Activated CD8-positive, alpha-beta memory T cell treated with anti-CD3 and anti-CD28 coated beads, Interleukin-2, amount 10 ng/mL, durations not matched to agents 7 days and 5 days (primary cell): Measurements from ENCODE around the gene SRRD. TPM values are rescaled to one million over a fixed set of nuclear protein-coding genes. Genes with fewer than 3 reads are reported as not detected.
A peak's percentile ranks its signal among the peaks of the same experiment; 100 is the strongest.
"Not testable (repeated sequence)": the region's sequence is repeated elsewhere in the genome, so short reads cannot be mapped to it uniquely, and the experiment has no call there.

Experiments
- ATAC-seq: fragments of 150-1000 bp; cut with Tn5 transposase; one replicate; pipeline ENCODE4 v1.10.0; 2021; ENCODE audit warnings: moderate library complexity
- CTCF ChIA-PET: fragments of 350-600 bp; sonication (Branson Sonifier 250); formaldehyde crosslinking; loops from one replicate; lab custom pipeline; 2021; ENCODE audit warnings: antibody characterized with exemption; lab: Charles Lee
- DNase-seq: peaks from one replicate; pipeline ENCODE4 v3.0.0-alpha.2; 2020
- H3K27ac Mint-ChIP-seq: one replicate; pipeline ENCODE4 v1.8.0; 2021; ENCODE audit warnings: mild to moderate bottlenecking, mixed read lengths
- H3K27me3 Mint-ChIP-seq: one replicate; pipeline ENCODE4 v1.8.0; 2021; ENCODE audit warnings: mixed read lengths
- H3K36me3 Mint-ChIP-seq: one replicate; pipeline ENCODE4 v1.8.0; 2021; ENCODE audit warnings: mild to moderate bottlenecking, mixed read lengths
- H3K4me1 Mint-ChIP-seq: one replicate; pipeline ENCODE4 v1.8.0; 2021; ENCODE audit warnings: mixed read lengths
- H3K4me3 Mint-ChIP-seq: one replicate; pipeline ENCODE4 v1.8.0; 2021; ENCODE audit warnings: mild to moderate bottlenecking, moderate library complexity, mixed read lengths
- H3K9me3 Mint-ChIP-seq: one replicate; pipeline ENCODE4 v1.8.0; 2022; ENCODE audit warnings: low read depth, mixed read lengths
- total RNA-seq, 2 experiments: library from RNA; stranded (reverse); gene quantifications; one replicate each; pipeline ENCODE4 v1.2.3, GENCODE V29; 2021

The SRRD gene, protein sequence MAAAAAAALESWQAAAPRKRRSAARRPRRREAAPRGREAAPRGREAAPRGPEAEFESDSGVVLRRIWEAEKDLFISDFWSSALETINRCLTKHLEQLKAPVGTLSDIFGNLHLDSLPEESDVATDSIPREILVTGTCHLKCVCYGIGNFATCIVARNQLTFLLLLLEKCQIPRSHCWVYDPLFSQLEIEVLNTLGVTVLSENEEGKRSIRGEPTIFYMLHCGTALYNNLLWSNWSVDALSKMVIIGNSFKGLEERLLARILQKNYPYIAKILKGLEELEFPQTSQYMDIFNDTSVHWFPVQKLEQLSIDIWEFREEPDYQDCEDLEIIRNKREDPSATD
- total RNA-seq, result 10 to 100 TPM; 17.5 to 22.6 TPM

DNA sequence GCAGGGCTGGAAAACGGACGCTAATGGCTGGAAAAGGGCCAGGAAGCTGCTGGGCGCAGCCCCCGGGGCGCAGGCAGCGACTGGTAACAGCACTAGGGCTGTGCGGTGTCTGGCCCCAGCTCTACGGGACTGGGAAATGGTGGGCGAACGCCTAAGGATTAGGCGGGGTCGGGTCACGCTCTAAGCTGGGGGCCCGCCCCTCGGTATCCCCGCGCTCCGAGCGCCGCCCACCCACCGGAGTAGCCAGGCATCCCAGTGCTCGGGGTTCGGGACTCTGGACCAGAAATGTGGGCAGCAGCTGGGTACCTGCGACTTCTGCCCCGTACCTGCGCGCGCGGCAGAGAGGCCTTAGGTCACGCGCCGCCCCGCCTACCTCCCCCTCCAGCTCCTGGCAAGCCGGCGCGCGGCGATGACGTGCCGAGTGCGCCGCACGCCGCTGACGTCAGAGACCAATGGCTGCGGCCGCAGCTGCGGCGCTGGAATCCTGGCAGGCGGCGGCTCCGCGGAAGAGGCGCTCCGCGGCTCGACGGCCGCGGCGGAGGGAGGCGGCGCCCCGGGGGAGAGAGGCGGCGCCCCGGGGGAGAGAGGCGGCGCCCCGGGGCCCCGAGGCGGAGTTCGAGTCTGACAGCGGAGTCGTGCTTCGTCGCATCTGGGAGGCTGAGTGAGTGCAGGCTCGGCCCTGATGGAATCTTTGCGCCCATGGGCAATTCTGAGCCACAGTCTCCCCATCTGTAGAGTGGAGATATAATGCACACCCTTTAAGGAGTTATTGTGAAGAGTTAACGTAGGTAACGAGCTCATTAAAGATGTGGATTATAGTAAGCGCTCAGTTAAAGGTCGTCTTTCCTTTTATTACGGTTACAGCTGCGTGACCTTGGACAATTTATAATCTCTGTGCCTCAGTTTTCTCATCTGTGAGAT, at the start of gene SRRD, which contains the start of gene HPS4:
SRRD (plus strand) TSS at position 439 of the 921 bp plus-strand sequence; CDS start at position 453, 14 bp downstream.
HPS4 (minus strand) TSS at position 345 of the 921 bp plus-strand sequence. CDS start 2,021 bp downstream, outside the sequence.
- peaks cover 67% of the 10 kb centered on the region for H3K4me1 Mint-ChIP-seq
- H3K9me3 Mint-ChIP-seq, result no peaks in the 10 kb centered on the region
- peak within 1 kb of the TSS; percentile 88 for H3K27ac Mint-ChIP-seq
- H3K27me3 Mint-ChIP-seq, result no peaks in the 10 kb centered on the region
- ATAC-seq, result peak; percentile 84
- DNase-seq, result peak; percentile 92
- peak within 1 kb of the TSS; percentile 93 for H3K4me3 Mint-ChIP-seq
- CTCF ChIA-PET, result interaction anchor here (0.8 to 5.4 kb wide), 10 partner anchors 10 to 195 kb away, joined by 3 to 48 read pairs (median 11); partner anchors contain the start of gene ASPHD2
- peaks cover 19% of the 10 kb centered on the region for H3K36me3 Mint-ChIP-seq

DNA sequence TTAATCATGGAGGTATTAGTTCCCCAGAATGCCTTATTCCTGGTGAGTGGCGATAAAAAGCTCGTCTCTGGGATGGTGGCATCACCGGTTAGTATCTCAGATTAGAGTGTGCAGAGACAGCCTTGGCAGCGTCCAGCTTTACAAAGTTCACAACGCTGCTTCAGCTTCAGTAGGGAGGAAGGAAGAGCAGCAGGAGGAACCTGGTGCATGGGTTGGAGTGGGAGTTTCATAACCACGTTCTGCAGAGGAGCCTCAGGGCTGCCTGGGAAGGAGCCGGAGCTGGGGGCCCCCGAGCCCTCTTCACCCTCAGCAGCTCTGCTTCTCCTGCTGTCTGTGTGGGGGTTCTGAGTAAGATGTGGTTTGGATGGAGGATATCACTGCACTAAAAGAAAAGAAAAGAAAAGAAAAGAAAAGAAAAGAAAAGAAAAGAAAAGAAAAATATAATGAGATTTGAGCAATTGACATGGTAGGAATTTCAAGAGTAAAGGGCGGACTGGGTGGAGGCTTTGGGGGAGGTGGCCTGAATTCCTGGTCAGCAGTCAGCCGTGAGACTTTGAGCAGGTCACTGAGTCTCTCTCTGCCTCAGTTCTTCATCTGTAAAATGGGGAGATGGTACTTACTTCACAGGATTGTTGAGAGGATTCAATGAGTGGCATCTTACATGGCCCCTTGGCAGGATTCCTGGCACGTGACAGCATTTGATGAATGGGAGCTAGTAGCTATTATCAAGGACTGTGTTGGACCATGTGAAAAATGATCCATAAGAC, 48.2 kb upstream of the SRRD start:
- DNase-seq, result no peak
- no peak for ATAC-seq
- no peaks in the 10 kb centered on the region for H3K27me3 Mint-ChIP-seq
- H3K36me3 Mint-ChIP-seq, result peaks cover 36% of the 10 kb centered on the region
- CTCF ChIA-PET, result interaction anchor here (0.9 to 1.8 kb wide), 5 partner anchors 10 to 663 kb away, joined by 3 to 6 read pairs (median 4); no protein-coding TSS in a partner anchor
- no peak overlapping the region for H3K4me3 Mint-ChIP-seq
- no peaks in the 10 kb centered on the region for H3K9me3 Mint-ChIP-seq
- peak overlapping the region; percentile 41 for H3K27ac Mint-ChIP-seq
- peaks cover 71% of the 10 kb centered on the region for H3K4me1 Mint-ChIP-seq

DNA sequence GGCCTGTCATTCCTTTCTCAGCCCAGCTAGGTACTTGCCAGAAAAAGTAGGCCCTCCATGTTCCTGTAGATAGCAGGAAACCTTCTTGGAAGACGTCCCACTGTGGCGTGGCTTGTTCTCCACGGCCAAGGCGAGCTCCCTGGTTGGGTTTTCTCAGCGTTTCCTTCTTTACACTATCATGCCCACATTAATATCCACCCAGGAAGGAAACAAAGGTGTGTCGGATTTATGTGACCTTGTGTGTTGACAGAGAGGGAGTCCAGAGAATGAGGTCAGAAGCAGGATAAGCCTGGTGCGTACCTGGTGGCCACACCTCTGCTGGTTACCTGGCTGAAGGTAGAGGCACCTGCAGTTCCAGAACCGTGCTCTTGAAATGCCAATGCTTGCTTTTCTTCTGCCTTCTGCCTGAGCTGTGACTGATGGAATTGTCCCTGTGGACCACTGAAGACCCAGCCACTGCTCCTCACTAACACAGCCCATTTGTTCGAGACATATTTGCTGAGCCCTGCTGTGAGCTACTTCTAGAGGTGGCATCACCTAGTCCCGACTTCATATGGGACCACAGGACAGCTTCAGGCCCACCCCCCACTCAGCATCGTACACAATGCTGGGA, 46.7 kb upstream of the SRRD start:
- Mint-ChIP-seq H3K27ac (peak overlapping the region; percentile 33), H3K36me3 (peaks cover 34% of the 10 kb centered on the region), H3K9me3 (no peaks in the 10 kb centered on the region), H3K4me3 (no peak overlapping the region), H3K27me3 (no peaks in the 10 kb centered on the region), H3K4me1 (peaks cover 56% of the 10 kb centered on the region)
- CTCF ChIA-PET, result interaction anchor here (1.8 to 3.8 kb wide), 2 partner anchors 23 to 70 kb away, joined by 4 to 13 read pairs; no protein-coding TSS in a partner anchor
- DNase-seq (no peak), ATAC-seq (no peak)

DNA sequence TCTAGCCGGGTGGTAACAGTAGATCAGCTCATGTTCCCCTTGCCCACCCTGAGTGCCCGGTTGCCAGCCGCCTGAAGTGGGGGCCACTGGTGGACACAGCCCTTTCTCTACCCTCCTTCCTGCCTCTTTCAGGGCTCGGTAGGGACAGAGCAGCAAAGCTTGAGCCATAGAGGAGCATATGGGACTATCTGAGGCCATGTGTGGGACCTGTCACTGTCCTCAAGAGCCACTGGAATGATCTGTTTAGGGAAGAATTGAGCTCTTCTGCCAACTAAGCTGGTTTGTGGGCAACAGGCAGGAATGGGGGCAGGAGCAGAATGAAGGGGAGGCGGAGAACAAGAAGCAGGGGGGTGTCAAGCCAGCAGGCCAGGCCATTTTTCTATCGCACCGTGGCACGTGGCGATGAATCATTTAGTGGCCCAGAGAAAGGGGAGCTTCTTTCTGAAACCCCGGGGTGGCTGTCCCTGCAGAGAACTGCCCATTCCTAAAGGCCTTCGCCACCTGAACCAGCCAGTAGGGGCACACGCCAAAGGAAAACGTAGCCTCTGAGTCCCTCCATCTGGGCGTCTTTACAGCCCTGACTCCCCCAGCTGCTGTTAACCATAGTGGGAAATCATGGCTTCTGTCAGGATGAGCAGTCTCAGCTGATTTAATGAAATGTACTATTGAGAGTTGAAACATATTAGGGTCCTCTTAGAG, 45.8 kb upstream of the SRRD start:
- H3K4me1 Mint-ChIP-seq, result peaks cover 49% of the 10 kb centered on the region
- ATAC-seq (no peak), DNase-seq (no peak)
- no peaks in the 10 kb centered on the region for H3K27me3 Mint-ChIP-seq
- H3K27ac Mint-ChIP-seq, result no peak overlapping the region
- CTCF ChIA-PET, result interaction anchor here (3.8 kb wide), 1 partner anchor 23 kb away, joined by 13 read pairs; no protein-coding TSS in a partner anchor
- H3K36me3 Mint-ChIP-seq, result peaks cover 34% of the 10 kb centered on the region
- H3K9me3 Mint-ChIP-seq, result no peaks in the 10 kb centered on the region
- no peak overlapping the region for H3K4me3 Mint-ChIP-seq

DNA sequence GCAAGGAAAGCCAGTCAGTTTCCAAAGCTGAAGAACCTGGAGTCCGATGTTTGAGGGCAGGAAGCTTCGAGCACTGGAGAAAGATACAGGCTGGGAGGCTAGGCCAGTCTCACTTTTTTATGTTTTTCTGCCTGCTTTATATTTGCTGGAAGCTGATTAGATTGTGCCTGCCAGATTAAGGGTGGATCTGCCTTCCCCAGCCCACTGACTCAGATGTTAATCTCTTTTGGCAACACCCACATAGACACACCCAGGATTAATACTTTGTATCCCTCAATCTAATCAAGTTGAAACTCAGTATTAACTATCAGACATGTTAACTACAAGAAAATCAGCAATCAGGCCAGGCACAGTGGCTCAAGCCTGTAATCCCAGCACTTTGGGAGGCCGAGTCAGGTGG, 44.9 kb upstream of the SRRD start:
- not testable (repeated sequence) for ATAC-seq, H3K9me3 Mint-ChIP-seq, H3K27me3 Mint-ChIP-seq, H3K4me3 Mint-ChIP-seq, DNase-seq
- H3K4me1 Mint-ChIP-seq, result peaks cover 40% of the 10 kb centered on the region
- CTCF ChIA-PET, result interaction anchor here (0.6 to 3.8 kb wide), 2 partner anchors 22 to 203 kb away, joined by 3 to 13 read pairs; no protein-coding TSS in a partner anchor
- H3K36me3 Mint-ChIP-seq, result peaks cover 34% of the 10 kb centered on the region
- H3K27ac Mint-ChIP-seq, result peak overlapping the region; percentile 19

DNA sequence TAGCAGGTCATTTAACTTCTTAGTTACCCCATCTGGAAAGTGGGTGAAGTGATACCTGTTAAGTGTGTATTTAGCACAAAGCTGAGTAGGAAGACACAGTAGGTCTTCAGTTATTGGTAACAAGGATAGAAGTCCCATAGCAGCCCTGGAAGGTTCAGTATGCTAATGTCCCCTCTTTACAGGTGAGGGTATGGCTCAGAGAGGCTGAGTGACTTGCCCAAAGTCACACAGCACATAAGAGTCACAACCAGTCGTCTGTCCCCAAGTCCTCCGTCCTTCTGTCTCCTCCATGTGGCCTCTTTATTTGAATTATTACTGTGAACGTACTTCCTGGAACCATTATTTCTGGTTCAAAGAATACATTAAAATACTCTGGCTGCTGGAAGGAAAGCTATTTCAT, 44.1 kb upstream of the SRRD start:
- Mint-ChIP-seq H3K36me3 (peaks cover 26% of the 10 kb centered on the region), H3K9me3 (no peaks in the 10 kb centered on the region), H3K27ac (no peak overlapping the region), H3K4me1 (peaks cover 33% of the 10 kb centered on the region), H3K4me3 (no peak overlapping the region), H3K27me3 (no peaks in the 10 kb centered on the region)
- DNase-seq (no peak), ATAC-seq (no peak)
- CTCF ChIA-PET, result interaction anchor here (3.8 kb wide), 1 partner anchor 21 kb away, joined by 13 read pairs; no protein-coding TSS in a partner anchor

DNA sequence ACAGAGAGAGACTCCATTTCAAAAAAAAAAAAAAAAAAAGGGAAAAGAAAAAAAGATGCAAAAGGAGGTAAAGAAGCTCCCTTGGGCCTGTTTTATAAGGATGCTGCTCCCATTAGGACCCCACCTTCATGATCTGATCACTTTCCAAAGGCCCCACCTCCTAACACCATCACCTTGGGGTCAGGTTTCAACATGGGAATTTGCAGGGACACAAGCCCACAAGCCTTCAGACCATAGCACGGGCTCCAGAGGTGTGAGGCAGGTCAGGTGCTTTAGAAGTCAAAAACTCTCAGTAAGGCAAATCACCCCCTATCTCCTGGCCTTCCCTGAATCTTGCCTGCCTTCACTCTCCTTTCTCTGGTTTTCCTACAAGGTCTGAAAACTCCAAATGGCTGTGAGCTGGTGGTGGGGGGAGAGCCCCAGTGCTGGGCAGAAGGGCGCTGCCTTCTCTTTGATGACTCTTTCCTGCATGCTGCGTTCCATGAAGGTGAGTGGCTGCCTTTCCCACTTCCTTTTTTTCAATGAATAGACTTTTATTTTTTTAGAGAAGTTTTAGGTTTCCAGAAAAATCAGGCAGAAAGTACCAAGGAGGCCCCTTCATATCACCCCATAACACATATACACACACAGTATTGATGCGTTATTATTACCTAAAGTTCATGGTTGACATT, 41.5 kb upstream of the SRRD start:
- H3K4me3 Mint-ChIP-seq, result no peak overlapping the region
- no peaks in the 10 kb centered on the region for H3K27me3 Mint-ChIP-seq
- H3K36me3 Mint-ChIP-seq, result peaks cover 14% of the 10 kb centered on the region
- peaks cover 8% of the 10 kb centered on the region for H3K4me1 Mint-ChIP-seq
- no peaks in the 10 kb centered on the region for H3K9me3 Mint-ChIP-seq
- no peak for ATAC-seq
- H3K27ac Mint-ChIP-seq, result no peak overlapping the region
- CTCF ChIA-PET, result interaction anchor here (0.6 to 2.1 kb wide), 3 partner anchors 25 to 75 kb away, joined by 3 to 5 read pairs (median 4); partner anchors contain the start of genes HPS4 and SRRD
- no peak for DNase-seq

DNA sequence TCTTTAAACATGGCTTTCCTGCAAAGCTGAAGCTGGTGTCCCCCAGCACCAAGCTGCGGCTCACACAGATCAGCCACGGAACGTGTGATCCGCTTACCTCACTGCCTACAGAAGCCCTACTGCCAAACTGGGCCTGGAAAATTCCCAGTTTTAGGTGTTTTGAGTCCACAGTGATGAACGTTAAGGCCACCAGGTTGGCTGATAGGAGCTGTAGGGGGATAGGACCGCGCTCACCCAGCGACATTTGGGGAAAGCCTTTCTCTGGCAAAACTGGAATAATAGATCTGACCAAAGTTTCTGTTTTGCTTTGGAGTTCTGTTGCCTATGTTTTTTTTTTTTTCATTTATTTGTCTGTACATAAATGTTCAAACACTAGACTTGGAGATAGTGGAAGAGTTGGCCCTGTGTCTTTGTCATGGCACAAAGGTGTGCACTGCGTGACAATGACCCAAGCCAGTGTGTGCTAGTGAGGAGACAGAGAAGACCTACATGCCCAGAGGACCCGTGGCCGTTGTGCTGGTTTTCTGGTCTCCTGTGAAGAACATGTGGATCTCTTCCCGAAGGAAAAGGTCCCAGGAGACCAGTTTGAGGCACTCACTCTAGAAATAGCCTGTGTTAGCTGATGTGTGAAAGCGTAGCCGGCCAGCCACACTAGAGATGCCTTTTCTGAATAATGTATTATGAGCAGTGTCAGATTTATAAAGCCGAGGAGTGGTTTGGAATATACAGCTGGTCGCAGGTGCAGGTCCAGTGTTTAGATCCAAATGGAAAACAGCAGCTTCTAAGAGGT, 39.6 kb upstream of the SRRD start:
- H3K27me3 Mint-ChIP-seq, result no peaks in the 10 kb centered on the region
- H3K36me3 Mint-ChIP-seq, result peaks cover 9% of the 10 kb centered on the region
- H3K27ac Mint-ChIP-seq, result peak overlapping the region; percentile 34
- peaks cover 1% of the 10 kb centered on the region for H3K4me1 Mint-ChIP-seq
- CTCF ChIA-PET, result no interaction called here
- H3K9me3 Mint-ChIP-seq, result no peaks in the 10 kb centered on the region
- DNase-seq, result no peak
- no peak overlapping the region for H3K4me3 Mint-ChIP-seq
- no peak for ATAC-seq

DNA sequence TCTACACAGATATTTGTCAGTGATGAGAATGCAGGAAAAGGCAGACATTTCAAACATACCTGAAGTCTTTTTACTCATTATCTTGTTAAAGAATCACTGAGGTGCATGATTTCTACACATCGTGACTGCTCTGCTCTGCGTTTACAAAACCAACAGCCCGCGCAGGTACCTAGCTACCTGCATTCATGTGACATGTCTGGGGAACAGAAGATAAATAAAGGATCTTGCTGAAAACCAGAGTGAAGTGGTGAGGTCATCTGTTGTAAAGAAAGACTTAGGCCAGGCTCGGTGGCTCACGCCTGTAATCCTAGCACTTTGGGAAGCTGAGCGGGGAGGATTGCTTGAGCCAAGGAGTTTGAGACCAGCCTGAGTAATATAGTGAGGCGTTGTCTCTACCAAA, 38.9 kb upstream of the SRRD start:
- CTCF ChIA-PET, result interaction anchor here (2.7 kb wide), 1 partner anchor 16 kb away, joined by 10 read pairs; no protein-coding TSS in a partner anchor

DNA sequence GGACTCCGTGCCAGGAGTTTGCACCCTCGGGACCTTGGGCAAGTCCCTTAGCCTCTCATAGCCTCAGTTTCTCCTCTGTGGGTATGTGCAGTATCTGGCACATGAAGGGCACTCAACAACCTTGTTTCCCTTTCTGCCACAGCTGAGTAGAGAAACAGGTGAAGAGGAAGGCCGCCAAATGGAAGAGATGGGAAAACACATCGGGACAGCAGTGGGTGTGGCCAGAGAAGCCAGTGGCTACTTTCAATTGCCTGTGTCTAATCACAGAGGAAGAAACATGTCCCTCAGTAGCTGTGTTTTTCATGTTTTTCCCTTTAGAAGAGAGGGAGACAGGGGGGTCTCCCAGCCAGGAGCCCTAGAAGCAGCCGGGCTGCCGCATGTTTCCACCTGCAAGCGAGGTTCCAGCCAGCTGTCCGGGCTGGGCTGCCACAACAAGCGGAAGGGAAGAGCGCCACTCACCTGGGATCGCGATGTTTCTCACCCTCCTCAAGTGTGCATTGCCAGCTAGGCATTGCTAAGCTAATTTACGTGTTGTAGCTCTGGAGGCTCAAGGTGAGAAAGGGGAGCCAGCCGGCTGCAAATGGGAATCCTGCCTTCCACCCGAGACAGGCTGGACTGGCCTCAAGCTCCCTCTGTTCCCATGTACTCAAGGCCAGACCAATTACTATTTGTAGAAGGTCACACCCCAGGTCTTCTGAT, 38.0 kb upstream of the SRRD start:
- Mint-ChIP-seq H3K36me3 (peaks cover 7% of the 10 kb centered on the region), H3K27me3 (no peaks in the 10 kb centered on the region), H3K27ac (no peak overlapping the region), H3K9me3 (no peaks in the 10 kb centered on the region), H3K4me3 (no peak overlapping the region), H3K4me1 (peaks cover 1% of the 10 kb centered on the region)
- CTCF ChIA-PET, result interaction anchor here (1.2 to 2.7 kb wide), 2 partner anchors 11 to 15 kb away, joined by 3 to 10 read pairs; no protein-coding TSS in a partner anchor
- ATAC-seq (no peak), DNase-seq (no peak)

More for the DNA sequence above, 38.9 kb upstream of the SRRD start:
- Mint-ChIP-seq H3K9me3 (no peaks in the 10 kb centered on the region), H3K27ac (no peak overlapping the region), H3K27me3 (no peaks in the 10 kb centered on the region), H3K36me3 (peaks cover 9% of the 10 kb centered on the region), H3K4me3 (no peak overlapping the region), H3K4me1 (peaks cover 1% of the 10 kb centered on the region)
- DNase-seq (no peak), ATAC-seq (no peak)
